GM12865 (cell line): ENCODE measurements around the gene HGFAC.

Source experiments
- DNase-seq: peaks from one replicate; pipeline ENCODE4 v3.0.0; 2010; ENCODE audit warnings: low read depth
- H3K4me3 ChIP-seq: 2 replicates; pipeline ENCODE4 v1.5.1; 2011; ENCODE audit warnings: mild to moderate bottlenecking, low read depth, low read length, control low read depth
- CTCF ChIP-seq: IDR thresholded peaks from 2 replicates; pipeline ENCODE4 v1.5.1; 2011; ENCODE audit warnings: low read length, control low read depth, low read depth, inconsistent platforms; ENCODE audit not compliant: insufficient read depth; ENCODE audit errors: missing control alignments

The HGFAC gene

GRCh38 chr4:3467601-3468031, 25.8 kb downstream of the HGFAC start:
- no peak for TF ChIP-seq CTCF
- no peak overlapping the region for H3K4me3 ChIP-seq
- DNase-seq = no peak

- H3K4me3 ChIP-seq = no peak overlapping the region
- DNase-seq = no peak
- TF ChIP-seq CTCF = no peak
Measured at GRCh38 chr4:3468154-3468553, 26.4 kb downstream of the HGFAC start.

- DNase-seq = no peak
- no peak overlapping the region for H3K4me3 ChIP-seq
- no peak for TF ChIP-seq CTCF
Measured at GRCh38 chr4:3468804-3469203, 27.0 kb downstream of the HGFAC start.

GRCh38 chr4:3469386-3470243, 27.8 kb downstream of the HGFAC start:
- no peak for DNase-seq
- no peak overlapping the region for H3K4me3 ChIP-seq
- TF ChIP-seq CTCF = no peak

- no peak overlapping the region for H3K4me3 ChIP-seq
- no peak for TF ChIP-seq CTCF
- DNase-seq = no peak
Measured at GRCh38 chr4:3470244-3471097, 28.7 kb downstream of the HGFAC start.

GRCh38 chr4:3471098-3471760, 29.5 kb downstream of the HGFAC start:
- no peak for DNase-seq
- no peak overlapping the region for H3K4me3 ChIP-seq
- no peak for TF ChIP-seq CTCF
